ENCODE results near the gene CD101.

CD101 gene

DNA sequence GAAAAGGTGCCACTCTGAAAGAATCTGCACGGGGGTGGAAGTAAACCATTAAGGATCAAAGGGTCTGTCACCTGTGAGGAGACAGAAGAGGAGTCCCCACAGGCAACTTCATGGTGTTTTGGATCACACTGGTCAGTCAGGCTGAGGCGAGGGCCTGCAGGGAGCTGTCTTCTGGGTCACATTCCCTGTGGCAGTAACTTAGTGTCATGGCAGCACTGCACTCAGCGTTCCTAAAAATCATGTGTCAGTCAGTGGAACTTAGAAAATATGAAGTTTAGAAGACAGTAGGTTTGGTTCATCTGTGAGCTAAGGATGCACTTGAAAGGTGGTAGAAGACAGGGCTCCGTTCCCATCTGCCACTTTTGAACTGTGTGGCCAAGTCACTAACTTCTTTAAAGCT is 43.5 kb upstream of the CD101 start:
- no peak for DNase-seq (ENCODE audit: low read depth, low spot score)
- CTCF ChIA-PET = no interaction called here
- TF ChIP-seq, protein P1, sequence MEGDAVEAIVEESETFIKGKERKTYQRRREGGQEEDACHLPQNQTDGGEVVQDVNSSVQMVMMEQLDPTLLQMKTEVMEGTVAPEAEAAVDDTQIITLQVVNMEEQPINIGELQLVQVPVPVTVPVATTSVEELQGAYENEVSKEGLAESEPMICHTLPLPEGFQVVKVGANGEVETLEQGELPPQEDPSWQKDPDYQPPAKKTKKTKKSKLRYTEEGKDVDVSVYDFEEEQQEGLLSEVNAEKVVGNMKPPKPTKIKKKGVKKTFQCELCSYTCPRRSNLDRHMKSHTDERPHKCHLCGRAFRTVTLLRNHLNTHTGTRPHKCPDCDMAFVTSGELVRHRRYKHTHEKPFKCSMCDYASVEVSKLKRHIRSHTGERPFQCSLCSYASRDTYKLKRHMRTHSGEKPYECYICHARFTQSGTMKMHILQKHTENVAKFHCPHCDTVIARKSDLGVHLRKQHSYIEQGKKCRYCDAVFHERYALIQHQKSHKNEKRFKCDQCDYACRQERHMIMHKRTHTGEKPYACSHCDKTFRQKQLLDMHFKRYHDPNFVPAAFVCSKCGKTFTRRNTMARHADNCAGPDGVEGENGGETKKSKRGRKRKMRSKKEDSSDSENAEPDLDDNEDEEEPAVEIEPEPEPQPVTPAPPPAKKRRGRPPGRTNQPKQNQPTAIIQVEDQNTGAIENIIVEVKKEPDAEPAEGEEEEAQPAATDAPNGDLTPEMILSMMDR (IDR thresholded peaks at IDR 0.05; ENCODE audit: insufficient read depth, low read length, missing control alignments) = no peak
- no peak overlapping the region for H3K4me3 ChIP-seq (ENCODE audit: low read depth, low read length)
- POLR2A ChIA-PET = no interaction called here

DNA sequence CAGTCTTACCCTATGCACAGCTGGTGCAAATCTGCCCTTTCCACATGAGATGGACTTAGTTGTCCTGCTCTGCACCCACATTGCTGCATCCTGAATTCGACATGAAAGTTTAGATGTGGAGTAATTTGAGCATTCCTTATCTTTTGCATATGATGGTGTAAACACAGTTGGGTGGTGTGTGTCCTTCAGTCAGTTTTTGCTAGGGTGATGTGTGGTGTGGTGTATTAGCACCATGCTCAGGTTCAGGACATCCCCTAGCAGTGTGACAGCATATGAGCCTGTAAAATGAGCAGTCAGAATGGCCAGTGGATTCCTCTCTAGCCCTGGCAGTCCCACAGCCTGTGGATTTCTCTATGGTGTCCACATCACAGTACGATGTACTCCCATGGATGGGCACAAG is 42.6 kb upstream of the CD101 start:
- ChIA-PET POLR2A (no interaction called here), CTCF (no interaction called here)
- H3K4me3 ChIP-seq (ENCODE audit: low read depth, low read length) = no peak overlapping the region
- TF ChIP-seq, protein P1 (IDR thresholded peaks at IDR 0.05; ENCODE audit: insufficient read depth, low read length, missing control alignments) = no peak
- no peak for DNase-seq (ENCODE audit: low read depth, low spot score)

DNA sequence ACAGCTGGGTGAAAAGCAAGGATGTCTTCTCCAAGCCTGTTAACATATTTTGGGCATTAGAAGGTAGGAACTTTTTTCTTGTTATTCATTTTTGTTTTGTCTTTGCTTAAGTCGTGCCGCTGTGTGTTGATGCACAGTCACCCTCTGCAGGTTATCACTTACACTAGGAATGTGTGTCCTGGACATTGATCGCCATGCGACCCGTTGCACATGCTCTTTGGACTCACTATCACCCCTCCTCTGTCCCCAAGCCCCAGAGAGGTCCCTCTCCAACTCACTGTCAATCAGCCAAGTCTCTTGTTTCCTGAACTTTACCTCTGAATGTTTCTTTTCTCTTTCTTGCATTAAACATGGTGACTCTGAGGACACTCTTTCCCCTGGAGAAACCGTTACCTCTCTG is 40.0 kb upstream of the CD101 start:
- DNase-seq (ENCODE audit: low read depth, low spot score) = no peak
- ChIA-PET POLR2A (no interaction called here), CTCF (no interaction called here)
- no peak overlapping the region for H3K4me3 ChIP-seq (ENCODE audit: low read depth, low read length)
- TF ChIP-seq, protein P1 (IDR thresholded peaks at IDR 0.05; ENCODE audit: insufficient read depth, low read length, missing control alignments) = no peak

DNA sequence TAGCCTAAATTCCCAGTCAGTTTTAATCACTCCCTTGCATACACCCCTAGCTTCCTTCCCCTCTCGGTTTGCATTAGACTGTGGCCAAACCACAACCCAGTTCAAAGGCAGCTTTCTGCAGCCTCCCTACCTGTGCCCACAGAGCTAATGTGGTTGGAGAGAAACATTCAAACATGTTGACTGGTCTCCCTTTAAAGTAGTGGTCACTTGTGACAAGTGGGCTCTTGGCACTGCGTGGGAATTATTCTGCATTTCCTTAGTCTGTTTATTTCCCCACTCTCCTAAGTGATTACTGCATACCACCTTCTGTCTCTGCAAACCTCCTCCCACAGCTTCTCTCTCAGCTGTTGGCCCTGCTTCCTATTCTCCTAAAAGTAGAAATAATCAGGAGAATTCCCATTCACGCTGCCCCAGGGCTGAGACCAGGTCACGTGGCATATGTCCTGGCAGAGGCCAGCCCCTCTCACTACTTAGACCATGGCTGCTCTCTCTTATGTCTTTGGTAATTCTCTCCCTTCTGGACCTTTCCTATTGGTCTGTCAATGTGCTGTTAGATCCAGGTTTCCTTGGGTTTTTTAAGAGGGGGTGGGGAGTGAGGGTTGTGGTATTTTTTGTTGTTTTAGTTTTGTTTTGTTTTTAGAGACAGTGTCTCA is 38.4 kb upstream of the CD101 start:
- POLR2A ChIA-PET = no interaction called here

DNA sequence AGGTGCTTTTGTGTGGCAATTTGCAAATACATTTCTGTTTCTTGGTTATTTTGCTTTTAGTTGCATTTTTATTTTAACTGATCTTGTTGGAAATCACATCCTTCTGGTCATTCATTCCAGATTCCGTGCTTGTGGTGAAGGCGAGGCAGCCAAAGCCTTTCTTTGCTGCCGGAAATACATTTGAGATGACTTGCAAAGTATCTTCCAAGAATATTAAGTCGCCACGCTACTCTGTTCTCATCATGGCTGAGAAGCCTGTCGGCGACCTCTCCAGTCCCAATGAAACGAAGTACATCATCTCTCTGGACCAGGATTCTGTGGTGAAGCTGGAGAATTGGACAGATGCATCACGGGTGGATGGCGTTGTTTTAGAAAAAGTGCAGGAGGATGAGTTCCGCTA is 34.8 kb upstream of the CD101 start:
- CTCF ChIA-PET = no interaction called here
- POLR2A ChIA-PET = no interaction called here
- DNase-seq (ENCODE audit: low read depth, low spot score) = no peak
- H3K4me3 ChIP-seq (ENCODE audit: low read depth, low read length) = no peak overlapping the region
- TF ChIP-seq, protein P1 (IDR thresholded peaks at IDR 0.05; ENCODE audit: insufficient read depth, low read length, missing control alignments) = no peak

More for the DNA sequence above, 38.4 kb upstream of the CD101 start:
- no peak overlapping the region for H3K4me3 ChIP-seq (ENCODE audit: low read depth, low read length)
- no peak for DNase-seq (ENCODE audit: low read depth, low spot score)
- CTCF ChIA-PET = no interaction called here
- TF ChIP-seq, protein P1 (IDR thresholded peaks at IDR 0.05; ENCODE audit: insufficient read depth, low read length, missing control alignments) = no peak

DNA sequence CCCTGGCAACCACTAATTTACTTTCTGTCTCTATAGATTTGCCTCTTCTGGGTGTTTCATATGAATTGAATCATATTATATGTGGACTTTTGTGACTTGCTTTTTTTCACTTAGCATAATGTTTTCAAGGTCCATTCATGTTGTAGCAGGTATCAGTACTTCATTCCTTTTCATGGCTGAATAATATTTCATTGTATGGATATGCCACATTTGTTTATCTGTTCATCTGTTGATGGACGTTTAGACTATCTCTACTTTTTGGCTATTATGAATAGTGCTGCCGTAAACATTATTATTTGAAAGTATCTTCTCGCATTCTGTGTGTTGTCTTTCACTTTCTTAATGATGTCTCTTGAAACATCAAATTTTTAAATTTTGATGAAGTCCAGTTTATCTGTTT is 32.8 kb upstream of the CD101 start:
- CTCF ChIA-PET = interaction anchor here (1.0 kb wide), 1 partner anchor 232 kb away, joined by 3 read pairs; no protein-coding TSS in a partner anchor
- H3K4me3 ChIP-seq (ENCODE audit: low read depth, low read length) = no peak overlapping the region
- POLR2A ChIA-PET = no interaction called here

More for the DNA sequence above, 32.8 kb upstream of the CD101 start:
- DNase-seq (ENCODE audit: low read depth, low spot score) = no peak
- TF ChIP-seq, protein P1 (IDR thresholded peaks at IDR 0.05; ENCODE audit: insufficient read depth, low read length, missing control alignments) = no peak
